Activated T-cell treated with anti-CD3 and anti-CD28 coated beads, Interleukin-2, amount 50 U/mL, for 4 hours (primary cell): ENCODE measurements around the gene EBLN2. TPM values are rescaled to one million over a fixed set of nuclear protein-coding genes. Genes with fewer than 3 reads are reported as not detected.

Experiments
- ATAC-seq, 2 donors: fragments of 200-7000 bp; cut with Tn5 transposase; one replicate each; pipeline ENCODE4 v1.10.0; 2021
- DNase-seq: peaks from one replicate; pipeline ENCODE4 v3.0.0-alpha.2; 2020
- H3K27me3 Mint-ChIP-seq: one replicate; pipeline ENCODE4 v1.8.0; 2021; ENCODE audit warnings: low read depth, mixed read lengths
- H3K36me3 Mint-ChIP-seq: one replicate; pipeline ENCODE4 v1.8.0; 2022; ENCODE audit warnings: mixed read lengths; ENCODE audit not compliant: insufficient read depth
- H3K4me1 Mint-ChIP-seq: one replicate; pipeline ENCODE4 v1.8.0; 2021; ENCODE audit warnings: low read depth, mixed read lengths
- H3K4me3 Mint-ChIP-seq: one replicate; pipeline ENCODE4 v1.8.0; 2021; ENCODE audit warnings: mild to moderate bottlenecking, moderate library complexity, mixed read lengths
- H3K9me3 Mint-ChIP-seq: one replicate; pipeline ENCODE4 v1.8.0; 2021; ENCODE audit warnings: mixed read lengths
- total RNA-seq, 3 donors: library from RNA; stranded (reverse); gene quantifications; one replicate each; pipeline ENCODE4 v1.2.1, GENCODE V29; 2021

The EBLN2 gene
- 1 to 10 TPM; 3.2 to 4.7 (median 4.3) TPM for total RNA-seq

DNA sequence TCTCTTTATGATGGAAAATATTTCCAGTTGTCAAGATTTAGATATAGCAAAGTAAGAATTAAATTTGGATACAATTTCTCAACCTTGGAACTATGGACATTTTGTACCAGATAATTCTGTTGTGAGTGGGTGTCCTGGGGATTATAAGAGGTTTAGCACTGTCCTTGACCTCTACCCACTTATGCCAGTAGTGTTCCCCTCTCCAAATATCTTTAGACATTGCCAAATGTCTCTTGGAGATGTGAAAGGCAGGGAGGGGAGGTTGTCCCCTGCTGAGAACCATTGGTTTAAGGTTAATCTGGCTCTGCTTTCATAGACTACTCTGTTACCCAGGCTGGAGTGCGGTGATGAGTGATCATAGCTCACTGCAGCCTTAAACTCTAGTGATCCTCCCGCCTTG is at the start of gene EBLN2:
Gene EBLN2, plus strand, starts transcription at position 244 of the 400 bp plus-strand sequence. CDS start 423 bp downstream, outside the sequence.
- no peak within 1 kb of the TSS for H3K4me3 Mint-ChIP-seq
- no peaks in the 10 kb centered on the region for H3K9me3 Mint-ChIP-seq
- H3K27me3 Mint-ChIP-seq, result no peaks in the 10 kb centered on the region
- DNase-seq (no peak), ATAC-seq (no peak)
- peaks cover 30% of the 10 kb centered on the region for H3K36me3 Mint-ChIP-seq
- peaks cover 3% of the 10 kb centered on the region for H3K4me1 Mint-ChIP-seq

DNA sequence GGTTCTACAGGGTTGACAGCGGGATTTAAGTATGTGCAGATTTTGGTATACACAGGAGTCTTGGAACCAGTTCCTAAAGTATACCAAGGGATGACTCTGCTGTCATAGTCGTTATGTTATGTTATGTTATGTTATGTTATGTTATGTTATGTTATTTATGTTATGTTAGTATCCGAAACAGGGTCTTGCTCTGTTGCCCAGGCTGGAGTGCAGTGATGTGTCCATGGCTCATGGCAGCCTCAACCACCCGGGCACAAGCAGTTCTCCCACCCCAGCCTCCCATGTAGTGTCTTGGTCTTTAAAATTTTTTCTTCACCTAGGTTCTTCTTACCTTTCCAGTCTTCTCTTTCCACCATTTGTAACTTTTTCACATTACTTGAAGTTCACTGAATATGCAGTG is 43.2 kb upstream of the EBLN2 start:
- Mint-ChIP-seq H3K4me3 (no peak overlapping the region), H3K4me1 (peaks cover 63% of the 10 kb centered on the region), H3K36me3 (peaks cover 16% of the 10 kb centered on the region), H3K9me3 (no peaks in the 10 kb centered on the region), H3K27me3 (no peaks in the 10 kb centered on the region)
- no peak for ATAC-seq
- no peak for DNase-seq

DNA sequence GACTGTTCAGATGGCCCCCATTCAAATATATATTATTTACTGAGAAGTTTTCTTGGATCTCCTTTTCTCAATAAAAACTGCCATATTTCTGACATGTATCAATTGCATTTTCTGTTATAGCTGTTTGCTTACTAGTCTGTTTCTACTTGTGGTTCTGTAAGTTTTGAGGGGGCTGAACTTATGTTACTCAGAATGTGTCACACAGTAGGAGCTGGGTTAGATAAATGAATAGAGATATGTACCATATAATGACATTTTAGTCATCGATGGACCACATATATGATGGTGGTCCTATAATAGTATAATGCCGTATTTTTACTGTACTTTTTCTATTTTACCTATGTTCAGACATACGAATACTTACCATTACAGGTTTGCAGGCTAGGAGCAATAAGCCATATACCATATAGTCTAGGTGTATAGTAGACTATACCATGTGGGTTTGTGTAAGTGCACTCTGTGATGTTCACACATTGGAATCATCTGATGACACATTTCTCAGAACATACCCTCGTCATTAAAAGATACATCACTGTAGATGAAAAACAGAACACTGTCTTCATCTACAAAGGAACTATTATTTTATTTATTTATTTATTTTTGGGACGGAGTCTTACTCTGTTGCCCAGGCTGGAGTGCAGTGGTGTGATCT is 42.5 kb upstream of the EBLN2 start:
- ATAC-seq (peak; percentile 92 to 94), DNase-seq (no peak)
- Mint-ChIP-seq H3K36me3 (peaks cover 16% of the 10 kb centered on the region), H3K4me3 (no peak overlapping the region), H3K9me3 (no peaks in the 10 kb centered on the region), H3K27me3 (no peaks in the 10 kb centered on the region), H3K4me1 (peaks cover 58% of the 10 kb centered on the region)

DNA sequence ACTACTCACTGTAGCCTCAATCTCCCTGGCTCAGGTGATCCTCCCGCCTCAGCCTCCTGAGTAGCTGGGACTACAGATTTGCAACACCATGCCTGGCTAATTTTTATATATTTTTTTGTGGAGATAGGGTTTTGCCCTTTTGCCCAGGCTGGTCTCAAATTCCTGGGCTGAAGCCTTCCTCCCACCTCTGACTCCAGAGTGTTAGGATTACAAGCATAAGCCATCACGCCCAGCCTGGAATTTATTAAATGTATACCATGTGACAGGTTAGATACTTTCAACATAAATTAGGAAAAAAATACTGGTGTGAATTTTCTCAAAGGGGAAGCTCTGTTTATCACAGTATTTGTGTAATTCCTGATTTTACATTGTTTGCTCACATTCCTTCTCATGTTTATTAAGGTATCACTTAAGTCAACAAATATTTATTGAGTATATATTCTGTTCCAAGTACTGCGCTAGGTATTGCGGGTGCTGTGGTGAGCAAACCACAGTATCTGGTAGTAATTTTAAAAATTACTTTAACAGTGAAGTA is 40.1 kb upstream of the EBLN2 start:
- peaks cover 67% of the 10 kb centered on the region for H3K4me1 Mint-ChIP-seq
- no peak for DNase-seq
- no peaks in the 10 kb centered on the region for H3K9me3 Mint-ChIP-seq
- H3K27me3 Mint-ChIP-seq, result no peaks in the 10 kb centered on the region
- peaks cover 13% of the 10 kb centered on the region for H3K36me3 Mint-ChIP-seq
- H3K4me3 Mint-ChIP-seq, result no peak overlapping the region
- ATAC-seq, result no peak

DNA sequence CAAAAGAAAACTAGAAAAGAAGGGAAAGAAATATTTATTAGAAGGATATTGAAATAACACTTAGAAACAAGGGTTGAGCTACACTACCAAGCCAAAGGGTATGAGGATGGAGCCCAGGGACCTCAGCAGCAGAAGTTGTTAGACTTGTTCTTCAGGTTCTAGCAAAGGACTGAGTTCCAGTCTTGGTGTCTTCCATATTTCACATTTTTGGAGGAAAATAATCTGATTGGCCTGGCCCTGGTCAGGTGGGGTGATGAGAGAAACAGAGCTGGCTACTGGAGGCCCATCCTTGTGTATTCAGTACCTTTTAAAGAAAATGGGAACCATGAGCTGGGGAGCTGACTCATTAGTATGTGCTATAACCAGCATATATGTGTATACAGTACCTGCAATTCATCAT is 36.6 kb upstream of the EBLN2 start:
- H3K4me3 Mint-ChIP-seq, result no peak overlapping the region
- H3K4me1 Mint-ChIP-seq, result peaks cover 76% of the 10 kb centered on the region
- H3K36me3 Mint-ChIP-seq, result peaks cover 13% of the 10 kb centered on the region
- H3K27me3 Mint-ChIP-seq, result no peaks in the 10 kb centered on the region
- ATAC-seq, result no peak
- no peak for DNase-seq
- H3K9me3 Mint-ChIP-seq, result peaks cover 5% of the 10 kb centered on the region

DNA sequence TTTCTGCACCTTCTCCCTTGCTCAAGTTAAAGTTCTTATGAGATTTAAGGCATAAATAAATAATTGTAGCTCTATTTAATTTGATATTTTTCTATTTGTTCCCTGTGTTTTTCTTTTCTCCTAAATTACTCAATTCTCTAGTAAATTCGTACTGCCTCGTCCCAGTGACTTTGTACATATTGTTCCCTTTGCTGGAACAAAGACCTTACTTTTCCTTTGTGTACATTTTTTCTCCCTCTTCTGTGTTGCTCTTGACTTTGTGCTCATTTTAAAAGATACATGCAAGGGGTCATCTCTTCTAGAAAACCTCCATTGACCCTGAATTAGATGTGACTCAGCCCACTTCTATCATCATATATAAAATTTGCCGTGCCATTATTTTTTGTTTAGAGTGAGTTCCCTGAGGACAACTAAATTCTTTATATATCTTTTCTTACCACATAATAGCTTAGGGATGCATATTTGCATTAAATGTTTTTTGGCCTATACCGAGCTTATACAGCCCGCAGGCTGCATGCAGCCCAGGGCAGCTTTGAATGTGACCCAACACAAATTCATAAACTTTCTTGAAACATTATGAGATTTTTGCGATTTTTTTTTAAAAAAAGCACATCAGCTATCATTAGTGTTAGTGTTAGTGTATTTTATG is 35.2 kb upstream of the EBLN2 start:
- H3K27me3 Mint-ChIP-seq, result no peaks in the 10 kb centered on the region
- DNase-seq (no peak), ATAC-seq (no peak)
- H3K4me3 Mint-ChIP-seq, result no peak overlapping the region
- peaks cover 81% of the 10 kb centered on the region for H3K4me1 Mint-ChIP-seq
- H3K36me3 Mint-ChIP-seq, result peaks cover 15% of the 10 kb centered on the region
- peaks cover 5% of the 10 kb centered on the region for H3K9me3 Mint-ChIP-seq

DNA sequence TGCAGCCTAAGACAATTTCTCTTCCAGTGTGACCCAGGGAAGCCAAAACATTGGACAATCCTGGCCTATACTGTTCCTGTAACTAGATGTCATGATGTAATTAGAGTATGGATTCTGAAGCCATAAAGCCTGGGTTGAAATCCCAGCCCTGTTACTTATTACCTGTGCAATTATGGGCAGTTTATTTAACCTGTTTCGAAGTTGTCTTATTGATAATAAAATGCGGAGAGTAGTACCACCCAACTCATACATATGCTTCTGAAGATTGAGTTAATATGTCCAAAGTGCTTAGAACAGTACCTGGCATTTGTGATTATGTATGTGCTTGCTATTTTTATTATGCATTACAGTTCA is 34.7 kb upstream of the EBLN2 start:
- no peak overlapping the region for H3K4me3 Mint-ChIP-seq
- peaks cover 83% of the 10 kb centered on the region for H3K4me1 Mint-ChIP-seq
- no peak for DNase-seq
- H3K27me3 Mint-ChIP-seq, result no peaks in the 10 kb centered on the region
- H3K36me3 Mint-ChIP-seq, result peaks cover 15% of the 10 kb centered on the region
- H3K9me3 Mint-ChIP-seq, result peaks cover 5% of the 10 kb centered on the region
- ATAC-seq, result no peak

DNA sequence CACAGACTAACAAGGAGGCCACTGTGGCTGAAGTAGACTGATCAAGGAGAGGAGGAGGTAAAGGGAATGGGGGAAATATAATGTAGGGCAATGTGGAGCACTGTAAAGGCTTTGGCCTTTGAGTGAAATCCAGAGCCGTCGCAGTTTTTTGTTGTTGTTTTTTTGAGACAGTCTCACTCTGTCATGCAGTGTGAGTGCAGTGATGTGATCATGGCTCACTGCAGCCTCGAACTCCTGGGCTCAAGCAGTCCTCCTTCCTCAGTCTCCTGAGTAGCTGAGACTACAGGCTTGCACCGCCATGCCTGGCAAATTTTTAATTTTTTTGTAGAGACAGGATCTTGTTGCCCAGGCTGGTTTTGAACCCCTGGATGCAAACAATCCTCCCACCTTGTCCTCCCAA is 32.7 kb upstream of the EBLN2 start:
- Mint-ChIP-seq H3K4me3 (no peak overlapping the region), H3K36me3 (peaks cover 23% of the 10 kb centered on the region), H3K9me3 (peaks cover 5% of the 10 kb centered on the region), H3K27me3 (no peaks in the 10 kb centered on the region), H3K4me1 (peaks cover 84% of the 10 kb centered on the region)
- no peak for DNase-seq
- peak; percentile 37 to 46 for ATAC-seq

DNA sequence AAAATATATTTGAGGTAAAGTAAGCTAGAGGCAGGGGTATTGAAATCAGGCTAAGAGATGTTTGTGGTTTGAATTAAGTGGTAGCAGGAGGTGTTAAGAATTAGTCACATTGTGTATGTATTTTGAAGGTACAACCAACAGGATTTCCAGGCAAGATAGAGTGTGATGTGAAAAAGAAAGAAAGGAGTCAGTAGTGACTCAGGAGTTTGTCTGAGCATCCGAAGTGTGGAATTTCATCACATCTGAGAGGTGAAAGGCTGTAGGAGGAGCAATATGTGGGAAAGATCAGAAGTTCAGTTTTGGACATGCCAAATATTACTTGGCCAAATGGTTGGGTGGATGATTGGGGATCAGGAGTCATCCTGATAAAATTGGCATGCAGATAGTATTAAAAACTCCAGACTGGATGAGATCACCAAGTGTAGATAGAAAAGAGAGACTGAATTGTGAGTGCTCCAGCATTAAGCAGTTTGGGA is 32.1 kb upstream of the EBLN2 start:
- H3K4me3 Mint-ChIP-seq, result peak overlapping the region; percentile 4
- H3K27me3 Mint-ChIP-seq, result no peaks in the 10 kb centered on the region
- ATAC-seq, result peak; percentile 91 to 93
- peaks cover 5% of the 10 kb centered on the region for H3K9me3 Mint-ChIP-seq
- peaks cover 86% of the 10 kb centered on the region for H3K4me1 Mint-ChIP-seq
- no peak for DNase-seq
- H3K36me3 Mint-ChIP-seq, result peaks cover 27% of the 10 kb centered on the region

DNA sequence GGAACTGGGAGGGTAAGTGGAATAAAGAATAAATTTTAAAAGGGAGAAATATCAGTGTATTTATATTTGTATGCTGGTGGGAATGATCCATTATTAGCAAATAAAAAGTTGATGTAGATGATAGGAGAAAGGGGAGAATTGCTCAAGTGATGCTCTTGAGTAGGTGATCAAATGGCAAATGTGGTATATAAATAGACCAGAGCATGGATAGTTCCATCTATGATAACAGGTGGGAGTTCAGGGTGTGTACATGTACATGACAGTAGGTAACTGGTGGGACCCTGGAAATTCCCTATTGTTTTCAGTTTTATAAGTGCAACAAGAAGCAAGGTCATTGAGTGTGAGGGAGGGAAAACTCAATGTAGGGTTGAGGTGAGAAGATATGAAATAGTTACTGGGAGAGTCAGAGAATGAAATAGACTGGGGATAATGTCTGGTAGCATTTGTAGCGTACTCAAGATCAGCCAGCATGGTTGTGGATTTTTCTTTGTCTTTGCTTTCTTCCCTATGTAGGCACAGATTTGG is 31.3 kb upstream of the EBLN2 start:
- ATAC-seq (peak; percentile 19 to 50), DNase-seq (no peak)
- Mint-ChIP-seq H3K9me3 (peaks cover 5% of the 10 kb centered on the region), H3K27me3 (no peaks in the 10 kb centered on the region), H3K36me3 (peaks cover 27% of the 10 kb centered on the region), H3K4me1 (peaks cover 88% of the 10 kb centered on the region), H3K4me3 (no peak overlapping the region)

DNA sequence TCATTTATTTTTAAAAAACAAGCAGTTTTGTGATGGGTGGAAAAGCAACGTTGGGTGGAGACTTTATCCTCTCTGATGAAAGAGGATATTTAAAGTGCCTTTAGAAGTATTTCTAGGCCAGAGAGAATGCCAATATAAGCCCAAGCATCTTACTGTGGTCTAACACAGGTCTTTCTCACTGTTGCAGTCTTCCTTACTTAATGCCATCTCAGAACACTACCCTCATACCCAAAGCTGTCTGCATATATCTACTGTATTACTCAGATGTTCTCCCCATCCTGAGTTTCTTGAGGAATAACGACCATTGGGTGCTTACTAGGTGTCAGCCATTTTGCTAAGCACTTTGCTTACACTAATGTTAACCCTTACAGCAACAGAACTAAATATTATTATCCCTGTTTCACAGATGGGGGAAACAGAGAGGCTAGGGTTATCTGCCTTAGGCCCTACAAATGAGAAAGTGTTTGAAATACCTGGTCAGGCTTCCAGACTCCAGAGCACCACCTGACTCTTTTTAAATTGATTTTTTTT is 29.8 kb upstream of the EBLN2 start:
- Mint-ChIP-seq H3K4me3 (no peak overlapping the region), H3K36me3 (peaks cover 31% of the 10 kb centered on the region), H3K4me1 (peaks cover 86% of the 10 kb centered on the region), H3K27me3 (no peaks in the 10 kb centered on the region), H3K9me3 (peaks cover 5% of the 10 kb centered on the region)
- DNase-seq, result no peak
- ATAC-seq, result no peak

DNA sequence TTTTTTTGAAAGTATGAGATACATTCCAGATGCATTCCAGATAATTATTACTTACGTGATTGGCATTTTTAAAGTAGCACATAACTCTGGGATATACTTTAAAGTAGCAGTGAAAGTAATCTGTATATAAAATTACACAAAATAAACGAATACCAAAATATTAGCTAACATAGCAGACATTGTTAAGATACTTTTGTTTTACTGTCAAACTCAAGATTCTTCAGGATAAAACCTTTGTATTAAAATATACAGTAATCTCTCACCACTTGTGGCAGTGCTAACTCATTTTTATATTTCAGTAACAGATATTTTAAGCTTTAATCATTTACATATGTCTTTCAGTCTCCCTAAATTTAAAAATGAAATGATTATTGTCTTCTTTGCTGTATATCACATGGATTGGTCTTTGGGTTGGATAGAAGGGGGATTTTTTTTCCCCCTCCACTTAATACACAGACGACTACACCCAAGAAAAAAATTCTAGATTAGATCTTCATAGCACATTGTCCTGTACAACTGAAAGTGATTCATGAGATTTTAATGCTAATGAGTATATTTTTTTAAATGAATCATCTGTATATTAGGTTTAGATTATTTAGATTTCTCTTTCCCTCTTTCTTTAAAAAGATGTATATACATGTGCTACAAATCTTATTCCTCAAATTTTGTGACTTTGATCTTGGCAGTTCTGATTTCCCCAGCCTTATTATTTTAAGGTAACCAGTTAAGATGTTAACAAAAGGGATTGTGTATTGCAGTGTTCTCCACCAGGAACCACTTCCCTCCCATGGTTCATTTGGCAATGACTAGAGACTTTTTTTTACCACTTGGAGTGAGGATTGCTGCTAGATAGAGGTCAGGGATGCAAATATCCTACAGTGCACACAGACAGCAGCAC is 24.5 kb upstream of the EBLN2 start:
- peaks cover 22% of the 10 kb centered on the region for H3K36me3 Mint-ChIP-seq
- H3K4me3 Mint-ChIP-seq, result no peak overlapping the region
- DNase-seq, result no peak
- H3K4me1 Mint-ChIP-seq, result peaks cover 89% of the 10 kb centered on the region
- no peaks in the 10 kb centered on the region for H3K9me3 Mint-ChIP-seq
- H3K27me3 Mint-ChIP-seq, result no peaks in the 10 kb centered on the region
- peak; percentile 64 to 69 for ATAC-seq

DNA sequence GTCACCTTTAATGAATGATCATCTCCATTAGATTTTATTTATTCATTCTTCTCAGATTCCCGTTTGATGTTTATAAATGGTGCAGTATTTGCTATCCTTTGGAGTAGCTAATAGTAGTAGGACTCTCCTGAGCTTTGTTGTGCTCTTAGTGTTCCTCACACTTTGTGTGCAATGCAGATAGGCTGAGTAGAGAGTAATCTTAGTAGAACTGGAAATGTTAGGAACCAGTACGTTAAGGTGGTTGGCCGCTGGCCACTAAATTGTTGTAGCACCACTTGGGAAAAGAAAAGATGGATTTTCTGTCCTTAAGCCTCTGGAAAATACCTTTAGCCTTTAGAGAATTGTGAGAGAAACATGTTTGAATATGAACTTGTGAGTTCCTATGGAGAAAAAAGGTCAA is 19.9 kb upstream of the EBLN2 start:
- Mint-ChIP-seq H3K9me3 (no peaks in the 10 kb centered on the region), H3K4me1 (peaks cover 86% of the 10 kb centered on the region), H3K27me3 (no peaks in the 10 kb centered on the region), H3K4me3 (no peak overlapping the region), H3K36me3 (peaks cover 10% of the 10 kb centered on the region)
- DNase-seq (no peak), ATAC-seq (no peak)

DNA sequence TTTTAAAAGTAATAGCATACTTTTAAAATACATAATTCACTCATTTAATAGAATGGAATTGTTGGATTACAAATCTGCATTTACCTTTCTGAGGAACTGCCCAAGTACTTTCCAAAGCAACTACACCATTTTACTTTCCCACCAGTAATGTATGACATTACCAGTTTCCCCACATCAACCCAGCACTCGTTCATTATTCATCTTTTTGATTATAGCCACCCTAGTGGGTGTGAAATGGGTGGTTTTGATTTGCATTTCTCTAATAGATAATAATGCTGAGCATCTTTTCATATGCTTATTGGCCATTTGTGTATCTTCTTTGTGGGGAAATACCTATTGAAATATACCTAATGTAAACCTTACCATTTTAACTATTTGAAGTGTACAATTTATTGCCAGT is 18.0 kb upstream of the EBLN2 start:
- no peak for DNase-seq
- Mint-ChIP-seq H3K4me3 (no peak overlapping the region), H3K36me3 (peaks cover 5% of the 10 kb centered on the region), H3K27me3 (no peaks in the 10 kb centered on the region), H3K9me3 (no peaks in the 10 kb centered on the region), H3K4me1 (peaks cover 70% of the 10 kb centered on the region)
- ATAC-seq, result peak; percentile 46 to 47
